ENCODE data around the gene GPR42.

- TF ChIP-seq, protein P1, sequence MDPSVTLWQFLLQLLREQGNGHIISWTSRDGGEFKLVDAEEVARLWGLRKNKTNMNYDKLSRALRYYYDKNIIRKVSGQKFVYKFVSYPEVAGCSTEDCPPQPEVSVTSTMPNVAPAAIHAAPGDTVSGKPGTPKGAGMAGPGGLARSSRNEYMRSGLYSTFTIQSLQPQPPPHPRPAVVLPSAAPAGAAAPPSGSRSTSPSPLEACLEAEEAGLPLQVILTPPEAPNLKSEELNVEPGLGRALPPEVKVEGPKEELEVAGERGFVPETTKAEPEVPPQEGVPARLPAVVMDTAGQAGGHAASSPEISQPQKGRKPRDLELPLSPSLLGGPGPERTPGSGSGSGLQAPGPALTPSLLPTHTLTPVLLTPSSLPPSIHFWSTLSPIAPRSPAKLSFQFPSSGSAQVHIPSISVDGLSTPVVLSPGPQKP (IDR thresholded peaks at IDR 0.05; ENCODE audit: low read depth, low read length) = no peak
- TF ChIP-seq, protein P2, sequence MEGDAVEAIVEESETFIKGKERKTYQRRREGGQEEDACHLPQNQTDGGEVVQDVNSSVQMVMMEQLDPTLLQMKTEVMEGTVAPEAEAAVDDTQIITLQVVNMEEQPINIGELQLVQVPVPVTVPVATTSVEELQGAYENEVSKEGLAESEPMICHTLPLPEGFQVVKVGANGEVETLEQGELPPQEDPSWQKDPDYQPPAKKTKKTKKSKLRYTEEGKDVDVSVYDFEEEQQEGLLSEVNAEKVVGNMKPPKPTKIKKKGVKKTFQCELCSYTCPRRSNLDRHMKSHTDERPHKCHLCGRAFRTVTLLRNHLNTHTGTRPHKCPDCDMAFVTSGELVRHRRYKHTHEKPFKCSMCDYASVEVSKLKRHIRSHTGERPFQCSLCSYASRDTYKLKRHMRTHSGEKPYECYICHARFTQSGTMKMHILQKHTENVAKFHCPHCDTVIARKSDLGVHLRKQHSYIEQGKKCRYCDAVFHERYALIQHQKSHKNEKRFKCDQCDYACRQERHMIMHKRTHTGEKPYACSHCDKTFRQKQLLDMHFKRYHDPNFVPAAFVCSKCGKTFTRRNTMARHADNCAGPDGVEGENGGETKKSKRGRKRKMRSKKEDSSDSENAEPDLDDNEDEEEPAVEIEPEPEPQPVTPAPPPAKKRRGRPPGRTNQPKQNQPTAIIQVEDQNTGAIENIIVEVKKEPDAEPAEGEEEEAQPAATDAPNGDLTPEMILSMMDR (IDR thresholded peaks at IDR 0.05) = no peak
- no peak for TF ChIP-seq POLR2A (IDR thresholded peaks at IDR 0.05; ENCODE audit: low read length)
- TF ChIP-seq, protein P3, sequence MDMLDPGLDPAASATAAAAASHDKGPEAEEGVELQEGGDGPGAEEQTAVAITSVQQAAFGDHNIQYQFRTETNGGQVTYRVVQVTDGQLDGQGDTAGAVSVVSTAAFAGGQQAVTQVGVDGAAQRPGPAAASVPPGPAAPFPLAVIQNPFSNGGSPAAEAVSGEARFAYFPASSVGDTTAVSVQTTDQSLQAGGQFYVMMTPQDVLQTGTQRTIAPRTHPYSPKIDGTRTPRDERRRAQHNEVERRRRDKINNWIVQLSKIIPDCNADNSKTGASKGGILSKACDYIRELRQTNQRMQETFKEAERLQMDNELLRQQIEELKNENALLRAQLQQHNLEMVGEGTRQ (IDR thresholded peaks at IDR 0.05) = no peak
- TF ChIP-seq MYC (IDR thresholded peaks at IDR 0.05; ENCODE audit: borderline replicate concordance, low read length) = no peak
- no peak for TF ChIP-seq POLR2AphosphoS2 (conservative IDR thresholded peaks at IDR 0.05; ENCODE audit: low read length)
- TF ChIP-seq REST (IDR thresholded peaks at IDR 0.05) = no peak
- no peak for TF ChIP-seq RFX5 (IDR thresholded peaks at IDR 0.05)
- TF ChIP-seq HOXA7 (CRISPR knock-in tag; IDR thresholded peaks at IDR 0.05) = no peak
- no peak for TF ChIP-seq BHLHE40 (IDR thresholded peaks at IDR 0.05; ENCODE audit: low read depth, low read length)
- TF ChIP-seq ZC3H11A (IDR thresholded peaks at IDR 0.05) = no peak
- no peak for TF ChIP-seq JUNB (IDR thresholded peaks at IDR 0.05)
- TF ChIP-seq ESRRA (IDR thresholded peaks at IDR 0.05; ENCODE audit: borderline replicate concordance, low read length) = no peak
- TF ChIP-seq EP300 (IDR thresholded peaks at IDR 0.05) = no peak
These were observed 20.3 kb upstream of the GPR42 start for GRCh38 chr19:35350591-35350990.
